Caki2 (cell line): ENCODE data around the gene CD72. TPM values are rescaled to one million over a fixed set of nuclear protein-coding genes. Genes with fewer than 3 reads are reported as not detected.
A peak's percentile ranks its signal among the peaks of the same experiment; 100 is the strongest.
"Not testable (repeated sequence)": the region's sequence is repeated elsewhere in the genome, so short reads cannot be mapped to it uniquely, and the experiment has no call there.

Experiments
- DNase-seq: peaks from one replicate; pipeline ENCODE4 v3.0.0-alpha.2; 2015; ENCODE audit warnings: low read depth
- in situ Hi-C: cut with HindIII; loops from 2 replicates; pipeline ENCODE4 v1.10.0; 2016; ENCODE audit warnings: low sequenced_read_pairs, low pct_unique_long_range_greater_than_20kb, mixed read lengths
- total RNA-seq: library from RNA; depleted of rRNA; stranded (reverse); fragments of >200 nt; shearing (Covaris generic); gene quantifications from 2 replicates; pipeline ENCODE4 v1.2.3, GENCODE V29; 2014; ENCODE audit warnings: low replicate concordance

CD72 gene
- total RNA-seq, 1 experiment from 2014 or later = 0.68 TPM

- in situ Hi-C loops = no loop called here
- no peak for DNase-seq
These were observed 10.3 kb upstream of the CD72 start for GRCh38 chr9:35628389-35628991.

- in situ Hi-C loops = no loop called here
- DNase-seq = no peak
These were observed 9.4 kb upstream of the CD72 start for GRCh38 chr9:35627575-35627974.

GRCh38 chr9:35619800-35620158 lies 1.6 kb upstream of the CD72 start:
- no peak for DNase-seq
- in situ Hi-C loops = no loop called here

- DNase-seq = no peak
- in situ Hi-C loops = no loop called here
These were observed 914 bp upstream of the CD72 start for GRCh38 chr9:35618854-35619799.

- no peak for DNase-seq
- in situ Hi-C loops = no loop called here
These were observed 665 bp downstream of the CD72 start for GRCh38 chr9:35617548-35617947.

GRCh38 chr9:35616681-35617459 lies 1.3 kb downstream of the CD72 start:
- in situ Hi-C loops = no loop called here
- DNase-seq = no peak

GRCh38 chr9:35615981-35616680 lies 2.1 kb downstream of the CD72 start:
- in situ Hi-C loops = no loop called here
- no peak for DNase-seq

- in situ Hi-C loops = no loop called here
- no peak for DNase-seq
These were observed 5.4 kb downstream of the CD72 start for GRCh38 chr9:35612843-35613242.

- in situ Hi-C loops, DNase-seq: not testable (repeated sequence)
These were observed 6.1 kb downstream of the CD72 start for GRCh38 chr9:35612066-35612465.

- in situ Hi-C loops = no loop called here
- DNase-seq = no peak
These were observed 6.9 kb downstream of the CD72 start for GRCh38 chr9:35611230-35611797.

- no peak for DNase-seq
- in situ Hi-C loops = no loop called here
These were observed 8.4 kb downstream of the CD72 start for GRCh38 chr9:35609820-35610163.

GRCh38 chr9:35609001-35609819 lies 9.0 kb downstream of the CD72 start:
- DNase-seq = no peak
- in situ Hi-C loops = no loop called here

- in situ Hi-C loops = no loop called here
- no peak for DNase-seq
These were observed 10.0 kb downstream of the CD72 start for GRCh38 chr9:35608221-35608620.

GRCh38 chr9:35606726-35607125 lies 11.5 kb downstream of the CD72 start:
- in situ Hi-C loops = no loop called here
- DNase-seq = no peak

- DNase-seq = no peak
- in situ Hi-C loops = no loop called here
These were observed 12.1 kb downstream of the CD72 start for GRCh38 chr9:35606138-35606504.

GRCh38 chr9:35605351-35606137 lies 12.7 kb downstream of the CD72 start:
- DNase-seq = peak; percentile 5
- in situ Hi-C loops = no loop called here
